GM10847 (cell line): ENCODE measurements around the gene CYP2F1.

Experiments used
- POLR2A ChIP-seq: IDR thresholded peaks from 2 replicates; pipeline ENCODE4 v1.6.1; 2011; ENCODE audit not compliant: insufficient read length; ENCODE audit errors: extremely low read depth

Gene CYP2F1

GRCh38 chr19:41114132-41114531 lies at the start of gene CYP2F1:
Gene CYP2F1 (plus strand): TSS chr19:41114432. CDS start chr19:41116189, 1,757 bp downstream.
- TF ChIP-seq POLR2A: no peak

DNA sequence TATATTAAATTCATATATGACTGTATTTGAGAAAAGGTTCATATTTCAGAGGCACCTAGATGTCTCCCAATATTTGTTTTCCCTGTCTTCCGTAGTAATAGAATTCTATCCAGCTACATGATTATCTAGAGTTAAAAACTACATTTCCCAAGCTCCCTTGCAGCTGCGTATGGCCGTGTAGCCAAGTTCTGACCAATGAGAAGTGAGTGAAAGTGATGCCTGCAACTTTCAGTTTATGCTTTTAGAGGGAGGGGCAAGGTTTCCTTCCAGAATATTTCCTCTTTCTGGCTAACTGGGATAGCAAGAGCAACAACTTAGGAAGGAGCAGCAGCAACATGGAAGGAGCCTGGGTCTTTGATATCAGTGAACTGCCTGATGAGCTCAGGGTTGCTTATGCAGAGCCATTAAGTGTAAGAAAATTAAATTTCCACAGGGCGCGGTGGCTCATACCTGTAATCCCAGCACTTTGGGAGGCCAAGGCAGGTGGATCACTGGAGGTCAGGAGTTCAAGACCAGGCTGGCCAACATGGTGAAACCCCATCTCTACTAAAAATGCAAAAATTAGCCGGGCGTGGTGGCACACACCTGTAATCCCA lies 49.2 kb upstream of the CYP2F1 start:
- TF ChIP-seq POLR2A: no peak

- no peak for TF ChIP-seq POLR2A
These were observed 37.9 kb upstream of the CYP2F1 start for GRCh38 chr19:41076286-41076685.

- TF ChIP-seq POLR2A: no peak
These were observed 30.7 kb upstream of the CYP2F1 start for GRCh38 chr19:41083516-41083915.

DNA sequence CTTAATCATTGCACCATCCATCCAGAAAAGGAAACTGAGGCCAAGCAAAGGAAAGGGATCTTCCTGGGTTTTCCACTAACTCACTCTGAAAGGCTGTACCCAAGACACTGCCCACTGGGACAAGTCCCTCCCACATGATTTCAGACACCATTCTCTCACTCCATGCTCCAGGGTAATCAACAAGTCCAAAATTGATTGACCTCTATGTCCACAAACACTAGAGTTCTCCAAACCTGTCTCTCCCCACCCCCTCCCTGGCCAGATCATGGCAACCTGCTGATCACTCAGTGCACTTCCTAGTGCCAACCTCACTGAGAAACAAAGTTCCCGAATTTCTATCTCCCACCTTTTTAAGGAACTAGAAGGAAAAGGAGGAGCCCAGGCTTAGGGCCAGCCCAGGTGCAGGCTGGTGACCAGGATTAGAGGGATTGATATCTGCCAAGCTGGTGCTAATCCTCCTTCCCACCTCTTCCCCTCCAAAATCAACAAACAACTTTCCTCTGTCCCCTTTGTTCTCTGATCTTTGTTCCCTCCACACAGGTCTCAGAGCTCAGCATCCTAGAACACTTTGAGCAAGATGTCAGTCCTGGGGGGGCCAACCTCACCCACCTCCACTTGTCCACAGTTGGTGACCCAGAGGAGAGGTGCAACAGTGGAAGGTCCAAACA lies 28.4 kb upstream of the CYP2F1 start:
- no peak for TF ChIP-seq POLR2A

- no peak for TF ChIP-seq POLR2A
These were observed 26.1 kb upstream of the CYP2F1 start, which contains the start of gene CYP2A13 for GRCh38 chr19:41088151-41088550. Gene CYP2A13 (plus strand): TSS chr19:41088451. CDS start chr19:41088472, 21 bp downstream.

DNA sequence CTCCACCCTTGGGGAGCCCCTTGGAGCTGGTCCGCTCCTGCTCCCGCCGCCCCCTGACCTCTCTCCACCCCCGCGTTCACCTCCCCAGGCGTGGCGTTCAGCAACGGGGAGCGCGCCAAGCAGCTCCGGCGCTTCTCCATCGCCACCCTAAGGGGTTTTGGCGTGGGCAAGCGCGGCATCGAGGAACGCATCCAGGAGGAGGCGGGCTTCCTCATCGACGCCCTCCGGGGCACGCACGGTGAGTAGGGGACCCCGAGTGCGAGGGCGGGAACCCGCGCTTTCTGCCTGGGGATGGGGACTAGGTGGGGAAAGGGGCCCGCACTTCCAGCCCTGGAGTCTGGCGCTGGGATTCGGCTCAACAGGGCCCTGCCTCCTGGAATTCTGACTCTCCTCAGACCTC lies 24.3 kb upstream of the CYP2F1 start:
- no peak for TF ChIP-seq POLR2A

GRCh38 chr19:41095703-41096102 lies 18.5 kb upstream of the CYP2F1 start:
- no peak for TF ChIP-seq POLR2A

- TF ChIP-seq POLR2A: no peak
These were observed 17.9 kb upstream of the CYP2F1 start for GRCh38 chr19:41096353-41096752.

- no peak for TF ChIP-seq POLR2A
These were observed 16.9 kb upstream of the CYP2F1 start for GRCh38 chr19:41097302-41097701.

- TF ChIP-seq POLR2A: no peak
These were observed 15.5 kb upstream of the CYP2F1 start for GRCh38 chr19:41098762-41099161.

- TF ChIP-seq POLR2A: no peak
These were observed 8.1 kb upstream of the CYP2F1 start for GRCh38 chr19:41106177-41106576.

DNA sequence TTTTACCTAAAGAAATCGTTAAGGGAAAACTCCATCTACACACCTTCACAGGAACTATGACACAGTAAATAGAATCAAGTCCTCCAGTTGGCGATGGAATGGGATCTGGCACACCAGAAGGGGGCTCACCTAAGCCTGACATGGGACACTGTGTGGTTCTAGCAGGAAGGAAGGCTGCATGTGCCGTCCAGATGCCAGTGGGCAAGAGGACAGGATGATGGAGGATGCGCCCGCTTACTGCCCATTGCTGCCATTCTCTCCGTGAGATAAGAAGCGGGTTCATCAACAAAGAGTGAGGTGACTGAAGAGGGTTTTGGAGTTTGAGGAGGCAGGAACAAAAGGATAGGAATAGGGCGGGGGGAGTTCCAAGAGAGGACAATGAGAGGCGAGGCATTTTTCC lies 2.9 kb upstream of the CYP2F1 start:
- no peak for TF ChIP-seq POLR2A

DNA sequence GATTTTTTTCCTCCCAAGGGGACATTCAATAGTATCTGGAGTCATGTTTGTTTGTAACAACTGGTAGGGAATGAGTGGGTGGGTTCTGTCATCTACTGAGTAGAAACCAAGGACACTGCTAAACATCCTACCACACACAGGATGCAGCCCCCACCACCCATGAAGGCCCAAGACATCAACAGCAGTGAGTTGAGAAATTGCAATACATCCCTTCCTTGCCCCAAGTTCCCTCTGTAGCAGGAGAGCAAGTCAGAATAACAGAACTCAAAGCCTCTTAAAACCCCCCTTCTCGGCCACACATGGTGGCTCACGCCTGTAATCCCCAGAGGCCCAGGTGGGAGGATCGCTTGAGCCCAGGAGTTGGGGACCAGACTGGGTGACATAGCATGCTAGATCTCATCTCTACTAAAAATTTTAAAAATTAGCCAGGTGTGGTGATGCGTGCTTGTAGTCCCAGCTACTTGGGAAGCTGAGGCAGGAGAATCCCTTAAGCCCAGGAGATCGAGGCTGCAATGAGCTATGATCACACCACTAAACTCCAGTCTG lies 2.4 kb upstream of the CYP2F1 start:
- TF ChIP-seq POLR2A: no peak

DNA sequence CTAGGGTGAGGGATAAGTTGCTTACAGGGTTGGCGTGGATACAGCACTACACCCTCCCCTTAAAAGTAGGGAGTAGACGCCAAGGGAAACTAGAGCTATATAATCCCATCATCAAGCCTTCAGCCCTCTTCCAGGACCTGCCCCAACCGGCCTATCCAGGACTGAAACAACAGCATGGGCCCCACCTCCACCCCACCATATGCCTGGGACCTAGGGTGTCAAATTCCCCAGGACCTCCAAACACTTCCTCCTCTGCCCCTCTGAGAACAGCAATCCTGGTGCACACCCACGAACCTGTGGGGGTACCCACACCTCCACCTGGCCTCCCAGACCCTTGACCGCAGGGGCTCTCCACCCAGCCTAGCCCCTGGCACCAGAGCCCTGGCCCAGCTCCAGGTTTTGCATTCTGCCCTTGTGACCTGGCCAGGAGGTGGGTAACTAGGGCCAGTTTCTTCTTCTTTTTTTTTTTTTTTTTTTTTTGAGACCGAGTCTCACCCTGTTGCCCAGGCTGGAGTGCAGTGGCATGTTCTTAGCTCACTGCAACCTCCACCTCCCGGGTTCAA lies 1.4 kb upstream of the CYP2F1 start:
- TF ChIP-seq POLR2A: no peak

- no peak for TF ChIP-seq POLR2A
These were observed 2.0 kb downstream of the CYP2F1 start for GRCh38 chr19:41116261-41116660.
